AG10803 (cell line): ENCODE results near the gene HILPDA.

Experiments
- DNase-seq: peaks from one replicate; pipeline ENCODE4 v3.0.0; 2010; ENCODE audit warnings: low read depth
- H3K4me3 ChIP-seq: 2 replicates; pipeline ENCODE4 v1.5.1; 2011; ENCODE audit warnings: mild to moderate bottlenecking, low read length, control low read depth
- CTCF ChIP-seq: conservative IDR thresholded peaks from 2 replicates; pipeline ENCODE4 v1.5.1; 2011; ENCODE audit warnings: mild to moderate bottlenecking, low read length, control low read depth, inconsistent platforms

HILPDA gene

GRCh38 chr7:128409596-128410450, 45.9 kb upstream of the HILPDA start, which contains the start of gene IMPDH1:
Gene IMPDH1 (minus strand): TSS chr7:128409982. CDS start chr7:128409901, 81 bp downstream.
- peak; percentile 82 for DNase-seq
- no peak for TF ChIP-seq CTCF
- peak within 1 kb of the TSS; percentile 88 for H3K4me3 ChIP-seq

- TF ChIP-seq CTCF = no peak
- peak overlapping the region; percentile 88 for H3K4me3 ChIP-seq
- DNase-seq = no peak
Observed at GRCh38 chr7:128410451-128410753, 45.3 kb upstream of the HILPDA start.

- H3K4me3 ChIP-seq = no peak overlapping the region
- no peak for DNase-seq
- no peak for TF ChIP-seq CTCF
Observed at GRCh38 chr7:128415217-128415785, 40.4 kb upstream of the HILPDA start.

GRCh38 chr7:128417071-128417470, 38.6 kb upstream of the HILPDA start:
- no peak for TF ChIP-seq CTCF
- DNase-seq = peak; percentile 29
- H3K4me3 ChIP-seq = no peak overlapping the region

- TF ChIP-seq CTCF = no peak
- DNase-seq = no peak
- no peak overlapping the region for H3K4me3 ChIP-seq
Observed at GRCh38 chr7:128419257-128419656, 36.4 kb upstream of the HILPDA start.

- no peak for TF ChIP-seq CTCF
- no peak overlapping the region for H3K4me3 ChIP-seq
- DNase-seq = no peak
Observed at GRCh38 chr7:128420773-128421172, 34.9 kb upstream of the HILPDA start.

- DNase-seq = no peak
- H3K4me3 ChIP-seq = no peak overlapping the region
- no peak for TF ChIP-seq CTCF
Observed at GRCh38 chr7:128421384-128421783, 34.3 kb upstream of the HILPDA start.
